SJCRH30 (cell line): ENCODE measurements around the gene P3H1. TPM values are rescaled to one million over a fixed set of nuclear protein-coding genes. Genes with fewer than 3 reads are reported as not detected.

ENCODE experiments used
- DNase-seq, 2 experiments: peaks; one replicate each; pipeline ENCODE4 v3.0.0-alpha.2; 2015 to 2020
- H3K27ac ChIP-seq: fragments of 250-450 bp; sonication (Bioruptor Pico); 2 replicates; pipeline ENCODE4 v1.5.1; 2020; ENCODE audit warnings: mild to moderate bottlenecking, moderate library complexity
- H3K27me3 ChIP-seq: fragments of 250-450 bp; sonication (Bioruptor Pico); 2 replicates; pipeline ENCODE4 v1.5.1; 2020; ENCODE audit warnings: mild to moderate bottlenecking, moderate library complexity
- H3K36me3 ChIP-seq: fragments of 250-450 bp; sonication (Bioruptor Pico); 2 replicates; pipeline ENCODE4 v1.5.1; 2020; ENCODE audit warnings: mild to moderate bottlenecking, moderate library complexity
- H3K4me1 ChIP-seq: fragments of 250-450 bp; sonication (Bioruptor Pico); 2 replicates; pipeline ENCODE4 v1.5.1; 2020; ENCODE audit warnings: mild to moderate bottlenecking, moderate library complexity
- H3K4me3 ChIP-seq: fragments of 250-450 bp; sonication (Bioruptor Pico); 2 replicates; pipeline ENCODE4 v1.5.1; 2020; ENCODE audit warnings: mild to moderate bottlenecking, moderate library complexity
- H3K9me3 ChIP-seq: fragments of 250-450 bp; sonication (Bioruptor Pico); replicated peaks from 2 replicates; pipeline ENCODE4 v1.5.1; 2020; ENCODE audit warnings: mild to moderate bottlenecking, moderate library complexity
- total RNA-seq: library from RNA; depleted of rRNA; stranded (reverse); fragments of >200 nt; shearing (Covaris generic); gene quantifications from 2 replicates; pipeline ENCODE4 v1.2.3, GENCODE V29; 2014; rRNA removed

The P3H1 gene
- total RNA-seq, 1 experiment from 2014 or later: 47.2 TPM

GRCh38 chr1:42700006-42700405 is 66.8 kb downstream of the P3H1 start:
- H3K36me3 ChIP-seq: peaks cover 96% of the 10 kb centered on the region
- H3K27me3 ChIP-seq: no peaks in the 10 kb centered on the region
- no peak for DNase-seq
- no peaks in the 10 kb centered on the region for H3K4me1 ChIP-seq
- no peak overlapping the region for H3K4me3 ChIP-seq
- no peaks in the 10 kb centered on the region for H3K9me3 ChIP-seq
- H3K27ac ChIP-seq: no peak overlapping the region

DNA sequence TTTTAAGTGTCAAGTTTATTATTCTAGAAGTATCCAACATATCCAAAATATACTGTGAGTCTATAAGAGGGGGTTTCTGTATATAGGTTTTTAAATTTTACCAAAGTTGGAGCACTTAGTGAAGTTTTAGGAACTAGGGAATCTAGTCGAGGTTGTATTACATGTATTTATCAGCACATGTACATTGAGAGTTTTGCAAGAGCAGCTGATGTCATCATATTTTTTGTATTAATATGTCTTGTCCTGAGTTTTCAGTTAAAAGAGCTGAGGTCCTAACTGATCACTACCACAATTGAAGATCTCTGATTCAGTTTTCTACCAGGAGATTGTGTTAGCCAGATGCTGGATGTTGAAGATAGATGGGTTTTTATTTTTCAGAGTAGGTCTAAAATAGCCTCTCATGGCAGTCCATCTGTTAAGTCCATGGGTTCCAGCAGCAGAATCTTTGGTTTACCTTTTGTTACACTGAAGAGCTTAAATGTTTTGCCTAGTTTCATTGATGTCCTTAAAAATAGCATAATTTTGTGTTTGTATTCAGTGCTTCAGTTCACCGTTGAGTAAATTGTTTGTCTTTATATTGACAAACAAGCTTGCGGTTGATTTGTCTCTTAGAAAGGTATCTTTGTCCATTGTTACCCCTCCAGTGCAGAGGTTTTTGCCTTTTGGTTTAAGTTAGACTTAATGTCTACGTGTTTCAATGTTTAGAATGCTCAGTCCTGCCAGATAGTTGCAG is 68.6 kb downstream of the P3H1 start:
- peaks cover 96% of the 10 kb centered on the region for H3K36me3 ChIP-seq
- H3K27ac ChIP-seq: no peak overlapping the region
- no peaks in the 10 kb centered on the region for H3K9me3 ChIP-seq
- no peak overlapping the region for H3K4me3 ChIP-seq
- no peak for DNase-seq
- no peaks in the 10 kb centered on the region for H3K27me3 ChIP-seq
- no peaks in the 10 kb centered on the region for H3K4me1 ChIP-seq

Other genes starting within 250 kb of the P3H1 start
- gene PPIH, start 108.6 kb downstream of the P3H1 start, total RNA-seq: 104 TPM in 2 replicates
- gene YBX1, start 84.6 kb downstream of the P3H1 start, total RNA-seq: 2,043 and 2,077 TPM in 2 replicates
- 0.12 and 0.23 TPM in 2 replicates for gene CLDN19, start 26.8 kb downstream of the P3H1 start, total RNA-seq
- 3.5 and 3.8 TPM in 2 replicates for gene C1orf50, start 221 bp upstream of the P3H1 start, total RNA-seq
- gene TMEM269, start 18.0 kb upstream of the P3H1 start, total RNA-seq: 0.05 and 0.06 TPM in 2 replicates
- 1.8 and 2.9 TPM in 2 replicates for gene ERMAP, start 50.1 kb upstream of the P3H1 start, total RNA-seq
- 40.4 and 45.3 TPM in 2 replicates for gene SVBP, start 50.4 kb upstream of the P3H1 start, total RNA-seq
- gene ZNF691, start 79.6 kb upstream of the P3H1 start, total RNA-seq: 13.5 and 13.6 TPM in 2 replicates
- 64.8 and 73.2 TPM in 2 replicates for gene SLC2A1, start 191.8 kb upstream of the P3H1 start, total RNA-seq